GM11168 (cell line): Measurements from ENCODE around the gene BCL2.
"Not testable (repeated sequence)": the region's sequence is repeated elsewhere in the genome, so short reads cannot be mapped to it uniquely, and the experiment has no call there.

ENCODE experiments used
- in situ Hi-C: fragments of 300-500 bp; cut with MboI; formaldehyde crosslinking; loops from one replicate; pipeline ENCODE4 v1.12.0; 2022; ENCODE audit warnings: low sequenced_read_pairs; ENCODE audit not compliant: unreplicated experiment

Gene BCL2

GRCh38 chr18:63319383-63320122, at the start of gene BCL2:
Gene BCL2 (minus strand): TSS chr18:63319769.
- in situ Hi-C loops: loop anchor here (5.0 kb wide), 1 partner anchor 182 kb away; no protein-coding TSS in a partner anchor

GRCh38 chr18:63368611-63369010, 49.0 kb upstream of the BCL2 start:
- in situ Hi-C loops: no loop called here

- in situ Hi-C loops: no loop called here
Measured at GRCh38 chr18:63367053-63367953, 47.7 kb upstream of the BCL2 start, which contains the start of gene KDSR. Gene KDSR (minus strand): TSS chr18:63367206. CDS start chr18:63367118, 88 bp downstream.

GRCh38 chr18:63366213-63367052, 46.9 kb upstream of the BCL2 start:
- in situ Hi-C loops: no loop called here

GRCh38 chr18:63365876-63366212, 46.3 kb upstream of the BCL2 start:
- in situ Hi-C loops: no loop called here

- in situ Hi-C loops: no loop called here
Measured at GRCh38 chr18:63363951-63364350, 44.4 kb upstream of the BCL2 start.

GRCh38 chr18:63363420-63363819, 43.9 kb upstream of the BCL2 start:
- in situ Hi-C loops: not testable (repeated sequence)

GRCh38 chr18:63356272-63356896, 36.8 kb upstream of the BCL2 start:
- in situ Hi-C loops: no loop called here

GRCh38 chr18:63350230-63350629, 30.7 kb upstream of the BCL2 start:
- in situ Hi-C loops: no loop called here

- in situ Hi-C loops: loop anchor here (5.0 kb wide), 1 partner anchor 84 kb away; no protein-coding TSS in a partner anchor
Measured at GRCh38 chr18:63348508-63349136, 29.1 kb upstream of the BCL2 start.

- in situ Hi-C loops: loop anchor here (5.0 kb wide), 1 partner anchor 86 kb away; no protein-coding TSS in a partner anchor
Measured at GRCh38 chr18:63346480-63347183, 27.1 kb upstream of the BCL2 start.

- in situ Hi-C loops: loop anchor here (5.0 kb wide), 1 partner anchor 86 kb away; no protein-coding TSS in a partner anchor
Measured at GRCh38 chr18:63346031-63346430, 26.5 kb upstream of the BCL2 start.

- in situ Hi-C loops: loop anchor here (5.0 kb wide), 1 partner anchor 87 kb away; no protein-coding TSS in a partner anchor
Measured at GRCh38 chr18:63344918-63345317, 25.3 kb upstream of the BCL2 start.

GRCh38 chr18:63344263-63344662, 24.7 kb upstream of the BCL2 start:
- in situ Hi-C loops: no loop called here

- in situ Hi-C loops: no loop called here
Measured at GRCh38 chr18:63342206-63342605, 22.6 kb upstream of the BCL2 start.

GRCh38 chr18:63339920-63340484, 20.4 kb upstream of the BCL2 start:
- in situ Hi-C loops: no loop called here

GRCh38 chr18:63336366-63337099, 17.0 kb upstream of the BCL2 start:
- in situ Hi-C loops: no loop called here

- in situ Hi-C loops: loop anchor here (5.0 kb wide), 1 partner anchor 314 kb away; no protein-coding TSS in a partner anchor
Measured at GRCh38 chr18:63331105-63331504, 11.5 kb upstream of the BCL2 start.
